ENCODE measurements around the gene CNTNAP4.

DNA sequence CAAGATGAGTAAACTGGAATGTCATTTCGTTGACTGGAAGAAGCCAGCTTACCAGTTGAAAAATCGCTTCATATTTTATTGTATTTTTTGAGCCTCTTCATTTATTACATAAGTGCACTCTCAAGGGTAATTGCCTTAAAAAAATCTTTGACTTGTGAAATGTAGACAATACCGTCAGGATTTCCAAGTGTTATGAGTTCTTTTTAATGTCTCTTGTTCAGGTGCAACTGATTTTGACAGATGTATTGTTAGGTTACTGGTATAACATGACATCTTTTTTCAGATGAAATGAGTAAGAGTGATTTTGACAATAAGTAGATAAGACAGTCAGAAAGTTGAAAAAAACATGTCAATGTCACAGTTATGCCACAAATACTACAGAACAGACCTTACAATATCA is 169.1 kb downstream of the CNTNAP4 start:
- TF ChIP-seq EZH2 (conservative IDR thresholded peaks at IDR 0.05; ENCODE audit: low read depth, low read length) (no peak), POLR2A (IDR thresholded peaks at IDR 0.05; ENCODE audit: insufficient read depth in 1 of 2, low read depth in 2 of 2, low read length in 2 of 2) (no peak), ZNF557 (CRISPR knock-in tag; IDR thresholded peaks at IDR 0.05) (no peak), ZNF879 (CRISPR knock-in tag; IDR thresholded peaks at IDR 0.05) (no peak), MXD4 (CRISPR knock-in tag; IDR thresholded peaks at IDR 0.05) (no peak), RAD21 (CRISPR knock-in tag; IDR thresholded peaks at IDR 0.05) (no peak), HMG20A (CRISPR knock-in tag; IDR thresholded peaks at IDR 0.05; ENCODE audit: borderline replicate concordance) (no peak), ZKSCAN8 (CRISPR knock-in tag; IDR thresholded peaks at IDR 0.05; ENCODE audit: borderline replicate concordance) (no peak), ARNTL (CRISPR knock-in tag; IDR thresholded peaks at IDR 0.05) (no peak), ZNF232 (CRISPR knock-in tag; IDR thresholded peaks at IDR 0.05; ENCODE audit: borderline replicate concordance) (no peak), ZNF644 (CRISPR knock-in tag; IDR thresholded peaks at IDR 0.05; ENCODE audit: low read depth) (no peak), CTCF (CRISPR knock-in tag; IDR thresholded peaks at IDR 0.05) (no peak), POLR2AphosphoS5 (IDR thresholded peaks at IDR 0.05; ENCODE audit: low read depth, low read length) (no peak)
- TF ChIP-seq, protein P1, sequence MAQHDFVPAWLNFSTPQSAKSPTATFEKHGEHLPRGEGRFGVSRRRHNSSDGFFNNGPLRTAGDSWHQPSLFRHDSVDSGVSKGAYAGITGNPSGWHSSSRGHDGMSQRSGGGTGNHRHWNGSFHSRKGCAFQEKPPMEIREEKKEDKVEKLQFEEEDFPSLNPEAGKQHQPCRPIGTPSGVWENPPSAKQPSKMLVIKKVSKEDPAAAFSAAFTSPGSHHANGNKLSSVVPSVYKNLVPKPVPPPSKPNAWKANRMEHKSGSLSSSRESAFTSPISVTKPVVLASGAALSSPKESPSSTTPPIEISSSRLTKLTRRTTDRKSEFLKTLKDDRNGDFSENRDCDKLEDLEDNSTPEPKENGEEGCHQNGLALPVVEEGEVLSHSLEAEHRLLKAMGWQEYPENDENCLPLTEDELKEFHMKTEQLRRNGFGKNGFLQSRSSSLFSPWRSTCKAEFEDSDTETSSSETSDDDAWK (CRISPR knock-in tag; IDR thresholded peaks at IDR 0.05) = no peak

All from HepG2 (cell line).